Cardiac muscle cell (in vitro differentiated cells and primary cell): ENCODE results near the gene COL25A1. TPM values are rescaled to one million over a fixed set of nuclear protein-coding genes. Genes with fewer than 3 reads are reported as not detected.
A peak's percentile ranks its signal among the peaks of the same experiment; 100 is the strongest.

Source experiments
- DNase-seq, 2 donors: peaks; one replicate each; pipeline versions ENCODE4 v3.0.0 to v3.0.0-alpha.2; 2010 to 2017; ENCODE audit warnings: low read depth in 1 of 2, low spot score in 1 of 2
- H3K27ac ChIP-seq: fragments of 200-600 bp; sonication (generic); 2 replicates; pipeline ENCODE4 v1.5.1; 2016
- H3K27me3 ChIP-seq: fragments of 200-600 bp; sonication (generic); 2 replicates; pipeline ENCODE4 v1.6.0; 2016; ENCODE audit warnings: control low read depth
- H3K36me3 ChIP-seq: fragments of 200-600 bp; sonication (generic); 2 replicates; pipeline ENCODE4 v1.5.1; 2016; ENCODE audit warnings: control low read depth
- H3K4me1 ChIP-seq: fragments of 200-600 bp; sonication (generic); 2 replicates; pipeline ENCODE4 v1.8.1; 2017; ENCODE audit warnings: low read depth, mild to moderate bottlenecking, mixed run types
- H3K4me3 ChIP-seq: fragments of 200-600 bp; sonication (generic); 2 replicates; pipeline ENCODE4 v1.5.1; 2016; ENCODE audit warnings: mild to moderate bottlenecking
- H3K9me3 ChIP-seq: fragments of 200-600 bp; sonication (generic); 2 replicates; pipeline ENCODE4 v1.5.1; 2017; ENCODE audit warnings: low read depth, mild to moderate bottlenecking, control low read depth
- polyA plus RNA-seq: library from polyadenylated mRNA; unstranded; fragments of >200 nt; fragmentation: Nextera tagmentation; extraction: Ambion mirVana; gene quantifications from 2 replicates; pipeline ENCODE4 v1.2.1, GENCODE V29; 2016
- total RNA-seq: library from RNA; depleted of rRNA; stranded (reverse); fragments of >200 nt; gene quantifications from 2 replicates; pipeline ENCODE4 v1.2.3, GENCODE V29; 2016
- TF ChIP-seq, protein P1 (sequence below): IDR thresholded peaks from 2 replicates; pipeline ENCODE4 v1.5.1; 2012; ENCODE audit warnings: low read depth, mild to moderate bottlenecking, low read length

COL25A1 gene
- total and polyA plus RNA-seq, 2 experiments from 2014 or later: 3.5 to 8.4 TPM

- H3K36me3 ChIP-seq: no peaks in the 10 kb centered on the region
- TF ChIP-seq, protein P1, sequence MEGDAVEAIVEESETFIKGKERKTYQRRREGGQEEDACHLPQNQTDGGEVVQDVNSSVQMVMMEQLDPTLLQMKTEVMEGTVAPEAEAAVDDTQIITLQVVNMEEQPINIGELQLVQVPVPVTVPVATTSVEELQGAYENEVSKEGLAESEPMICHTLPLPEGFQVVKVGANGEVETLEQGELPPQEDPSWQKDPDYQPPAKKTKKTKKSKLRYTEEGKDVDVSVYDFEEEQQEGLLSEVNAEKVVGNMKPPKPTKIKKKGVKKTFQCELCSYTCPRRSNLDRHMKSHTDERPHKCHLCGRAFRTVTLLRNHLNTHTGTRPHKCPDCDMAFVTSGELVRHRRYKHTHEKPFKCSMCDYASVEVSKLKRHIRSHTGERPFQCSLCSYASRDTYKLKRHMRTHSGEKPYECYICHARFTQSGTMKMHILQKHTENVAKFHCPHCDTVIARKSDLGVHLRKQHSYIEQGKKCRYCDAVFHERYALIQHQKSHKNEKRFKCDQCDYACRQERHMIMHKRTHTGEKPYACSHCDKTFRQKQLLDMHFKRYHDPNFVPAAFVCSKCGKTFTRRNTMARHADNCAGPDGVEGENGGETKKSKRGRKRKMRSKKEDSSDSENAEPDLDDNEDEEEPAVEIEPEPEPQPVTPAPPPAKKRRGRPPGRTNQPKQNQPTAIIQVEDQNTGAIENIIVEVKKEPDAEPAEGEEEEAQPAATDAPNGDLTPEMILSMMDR: no peak
- DNase-seq: peak in 1 of 2 donors; percentile 5
- no peaks in the 10 kb centered on the region for H3K9me3 ChIP-seq
- no peak overlapping the region for H3K27ac ChIP-seq
- peaks cover 13% of the 10 kb centered on the region for H3K4me1 ChIP-seq
- peaks cover 18% of the 10 kb centered on the region for H3K27me3 ChIP-seq
- H3K4me3 ChIP-seq: peak overlapping the region; percentile 66
These were observed 539.2 kb downstream of the COL25A1 start for GRCh38 chr4:108763226-108763593.

GRCh38 chr4:108762559-108763225 is 539.8 kb downstream of the COL25A1 start, which contains the start of gene ETNPPL:
Gene ETNPPL, minus strand, starts transcription at chr4:108763053. Its CDS starts 155 bp downstream, at chr4:108762898.
- Histone ChIP-seq H3K4me1 (peaks cover 13% of the 10 kb centered on the region), H3K4me3 (peak within 1 kb of the TSS; percentile 66), H3K27me3 (peaks cover 18% of the 10 kb centered on the region), H3K27ac (no peak within 1 kb of the TSS), H3K36me3 (no peaks in the 10 kb centered on the region), H3K9me3 (no peaks in the 10 kb centered on the region)
- TF ChIP-seq, protein P1: peak; percentile 6
- DNase-seq: peak; percentile 3 to 76

Other genes with a start within 250 kb of the COL25A1 start
- 26.0 and 31.4 TPM in 2 replicates for gene SEC24B, start 131.2 kb upstream of the COL25A1 start, total RNA-seq
- gene SEC24B, start 131.2 kb upstream of the COL25A1 start, polyA plus RNA-seq: 25.4 and 32.7 TPM in 2 replicates